Stomach (tissue), 4 donors: ENCODE measurements around the gene SUPT4H1.

Experiments used
- EP300 ChIP-seq: sonication (generic); formaldehyde crosslinking; IDR thresholded peaks from one replicate; pipeline ENCODE4 v1.6.1; 2017; ENCODE audit warnings: antibody characterized with exemption
- POLR2A ChIP-seq, 4 donors: fragments of 450-650 bp; IDR thresholded peaks; one replicate each; pipeline ENCODE4 v1.6.1; 2016; ENCODE audit warnings: antibody characterized with exemption in 4 of 4, control low read depth in 2 of 4, mild to moderate bottlenecking in 1 of 4, moderate library complexity in 1 of 4
- POLR2AphosphoS5 ChIP-seq, 3 donors: sonication (generic); formaldehyde crosslinking; IDR thresholded peaks; one replicate each; pipeline ENCODE4 v1.6.1; 2016; ENCODE audit warnings: antibody characterized with exemption in 3 of 3
- TF ChIP-seq, protein P1 (sequence below), 7 experiments: fragments of 450-650 bp in 4 of 7; fragments of 200-600 bp in 3 of 7; sonication (generic) in 3 of 7; IDR thresholded peaks; one replicate each; pipeline ENCODE4 v1.5.1; 2016 to 2019; ENCODE audit warnings: antibody characterized with exemption in 7 of 7, control low read depth in 2 of 7, mild to moderate bottlenecking in 1 of 7

DNA sequence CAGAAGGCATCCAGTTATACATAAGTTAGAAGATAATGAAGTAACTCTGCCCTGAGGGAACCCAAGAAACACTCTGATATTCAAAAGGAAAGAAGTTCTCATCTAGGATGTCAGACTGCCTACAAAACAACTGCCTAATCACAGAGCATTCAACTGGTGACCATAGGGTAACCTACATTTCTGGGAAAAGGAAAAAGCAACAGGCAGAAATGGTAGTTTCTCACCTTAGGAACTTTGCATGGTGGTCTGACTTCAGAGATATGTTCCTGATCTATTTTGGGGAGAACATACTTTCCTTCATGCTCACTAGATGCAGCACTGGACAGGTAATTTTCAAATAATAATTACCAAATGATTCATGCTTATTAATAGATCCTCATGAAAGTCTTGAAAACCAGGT, 48.8 kb upstream of the SUPT4H1 start:
- no peak for TF ChIP-seq POLR2AphosphoS5 (IDR thresholded peaks at IDR 0.05)
- no peak for TF ChIP-seq EP300
- TF ChIP-seq POLR2A (IDR thresholded peaks at IDR 0.05) = no peak
- TF ChIP-seq, protein P1, sequence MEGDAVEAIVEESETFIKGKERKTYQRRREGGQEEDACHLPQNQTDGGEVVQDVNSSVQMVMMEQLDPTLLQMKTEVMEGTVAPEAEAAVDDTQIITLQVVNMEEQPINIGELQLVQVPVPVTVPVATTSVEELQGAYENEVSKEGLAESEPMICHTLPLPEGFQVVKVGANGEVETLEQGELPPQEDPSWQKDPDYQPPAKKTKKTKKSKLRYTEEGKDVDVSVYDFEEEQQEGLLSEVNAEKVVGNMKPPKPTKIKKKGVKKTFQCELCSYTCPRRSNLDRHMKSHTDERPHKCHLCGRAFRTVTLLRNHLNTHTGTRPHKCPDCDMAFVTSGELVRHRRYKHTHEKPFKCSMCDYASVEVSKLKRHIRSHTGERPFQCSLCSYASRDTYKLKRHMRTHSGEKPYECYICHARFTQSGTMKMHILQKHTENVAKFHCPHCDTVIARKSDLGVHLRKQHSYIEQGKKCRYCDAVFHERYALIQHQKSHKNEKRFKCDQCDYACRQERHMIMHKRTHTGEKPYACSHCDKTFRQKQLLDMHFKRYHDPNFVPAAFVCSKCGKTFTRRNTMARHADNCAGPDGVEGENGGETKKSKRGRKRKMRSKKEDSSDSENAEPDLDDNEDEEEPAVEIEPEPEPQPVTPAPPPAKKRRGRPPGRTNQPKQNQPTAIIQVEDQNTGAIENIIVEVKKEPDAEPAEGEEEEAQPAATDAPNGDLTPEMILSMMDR (IDR thresholded peaks at IDR 0.05) = no peak
